GM13976 (cell line): ENCODE data around the gene ISG15.

Experiments
- DNase-seq: peaks from one replicate; pipeline ENCODE4 v3.0.0; 2012; ENCODE audit warnings: low spot score
- in situ Hi-C: fragments of 300-500 bp; cut with MboI; formaldehyde crosslinking; loops from one replicate; pipeline ENCODE4 v1.12.0; 2022; ENCODE audit warnings: low sequenced_read_pairs, mixed read lengths, inconsistent platforms; ENCODE audit not compliant: unreplicated experiment
- TF ChIP-seq, protein P1 (sequence below): IDR thresholded peaks from 2 replicates; pipeline ENCODE4 v1.5.1; 2012; ENCODE audit warnings: borderline replicate concordance, mild to moderate bottlenecking; ENCODE audit not compliant: insufficient read depth; ENCODE audit errors: extremely low read depth, missing control alignments, control extremely low read depth

Gene ISG15

DNA sequence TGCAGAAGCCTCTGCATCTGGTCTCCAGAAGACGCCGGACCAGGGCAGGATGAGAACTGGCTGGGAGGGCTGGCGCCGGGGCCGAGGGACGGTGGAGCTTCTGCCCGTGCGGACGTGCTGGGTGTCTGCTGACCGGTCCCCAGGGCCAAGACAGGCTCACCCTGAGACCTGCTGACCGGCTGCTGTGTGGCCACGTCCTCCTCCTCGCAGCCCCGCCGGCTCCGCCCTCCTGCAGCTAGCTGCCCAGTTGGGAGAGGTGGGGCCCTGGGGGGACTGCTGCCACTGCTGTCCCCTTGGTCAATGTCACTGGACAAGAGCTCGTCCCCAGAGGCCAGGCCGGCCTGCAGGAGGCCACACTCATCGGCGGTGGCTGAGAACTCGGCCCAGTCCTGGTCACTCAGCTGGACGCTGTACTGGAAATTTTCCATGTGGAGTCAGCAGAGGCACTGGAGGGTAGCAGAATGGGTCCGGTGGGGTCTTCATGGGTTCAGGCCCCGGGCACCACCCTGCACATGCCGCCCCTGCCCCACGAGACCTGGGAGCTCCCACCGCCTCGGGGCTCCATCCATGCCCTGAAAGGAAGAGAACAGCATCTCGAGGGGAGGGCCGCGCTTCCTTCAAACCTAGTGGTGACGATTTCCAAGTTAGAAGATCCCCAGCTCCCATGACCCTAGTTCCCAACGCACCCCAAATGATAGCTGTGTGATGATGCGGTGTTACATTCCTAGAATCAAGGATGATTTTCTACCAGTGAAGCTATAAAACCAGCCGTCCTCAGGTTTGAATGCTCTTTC is 32.5 kb upstream of the ISG15 start:
- no peak for DNase-seq
- TF ChIP-seq, protein P1, sequence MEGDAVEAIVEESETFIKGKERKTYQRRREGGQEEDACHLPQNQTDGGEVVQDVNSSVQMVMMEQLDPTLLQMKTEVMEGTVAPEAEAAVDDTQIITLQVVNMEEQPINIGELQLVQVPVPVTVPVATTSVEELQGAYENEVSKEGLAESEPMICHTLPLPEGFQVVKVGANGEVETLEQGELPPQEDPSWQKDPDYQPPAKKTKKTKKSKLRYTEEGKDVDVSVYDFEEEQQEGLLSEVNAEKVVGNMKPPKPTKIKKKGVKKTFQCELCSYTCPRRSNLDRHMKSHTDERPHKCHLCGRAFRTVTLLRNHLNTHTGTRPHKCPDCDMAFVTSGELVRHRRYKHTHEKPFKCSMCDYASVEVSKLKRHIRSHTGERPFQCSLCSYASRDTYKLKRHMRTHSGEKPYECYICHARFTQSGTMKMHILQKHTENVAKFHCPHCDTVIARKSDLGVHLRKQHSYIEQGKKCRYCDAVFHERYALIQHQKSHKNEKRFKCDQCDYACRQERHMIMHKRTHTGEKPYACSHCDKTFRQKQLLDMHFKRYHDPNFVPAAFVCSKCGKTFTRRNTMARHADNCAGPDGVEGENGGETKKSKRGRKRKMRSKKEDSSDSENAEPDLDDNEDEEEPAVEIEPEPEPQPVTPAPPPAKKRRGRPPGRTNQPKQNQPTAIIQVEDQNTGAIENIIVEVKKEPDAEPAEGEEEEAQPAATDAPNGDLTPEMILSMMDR = no peak
- in situ Hi-C loops = no loop called here

DNA sequence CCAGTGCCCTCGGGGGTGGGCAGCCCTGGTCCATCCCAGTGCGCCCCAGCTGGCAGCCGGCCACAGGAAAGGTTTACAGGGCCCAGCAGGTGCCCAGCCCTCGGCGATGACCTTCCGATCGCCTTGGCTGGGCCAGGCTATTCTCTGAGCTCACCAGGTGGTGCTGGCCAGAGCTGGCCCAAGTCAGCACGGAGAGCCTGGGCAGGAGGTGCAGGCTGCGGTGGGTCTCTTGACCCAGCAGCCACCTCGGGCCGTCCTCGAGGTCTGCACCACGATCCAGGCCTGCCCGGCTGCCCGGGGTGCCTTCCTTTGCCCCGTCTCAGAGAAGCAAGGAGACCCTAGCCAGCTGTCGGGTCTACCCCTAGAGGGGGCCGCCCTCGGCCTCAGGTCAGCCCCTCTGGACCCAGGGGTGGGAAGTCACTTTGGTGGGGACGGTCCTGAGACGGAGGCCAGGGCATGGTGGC is 31.8 kb upstream of the ISG15 start:
- in situ Hi-C loops = no loop called here
- TF ChIP-seq, protein P1 = no peak
- no peak for DNase-seq

DNA sequence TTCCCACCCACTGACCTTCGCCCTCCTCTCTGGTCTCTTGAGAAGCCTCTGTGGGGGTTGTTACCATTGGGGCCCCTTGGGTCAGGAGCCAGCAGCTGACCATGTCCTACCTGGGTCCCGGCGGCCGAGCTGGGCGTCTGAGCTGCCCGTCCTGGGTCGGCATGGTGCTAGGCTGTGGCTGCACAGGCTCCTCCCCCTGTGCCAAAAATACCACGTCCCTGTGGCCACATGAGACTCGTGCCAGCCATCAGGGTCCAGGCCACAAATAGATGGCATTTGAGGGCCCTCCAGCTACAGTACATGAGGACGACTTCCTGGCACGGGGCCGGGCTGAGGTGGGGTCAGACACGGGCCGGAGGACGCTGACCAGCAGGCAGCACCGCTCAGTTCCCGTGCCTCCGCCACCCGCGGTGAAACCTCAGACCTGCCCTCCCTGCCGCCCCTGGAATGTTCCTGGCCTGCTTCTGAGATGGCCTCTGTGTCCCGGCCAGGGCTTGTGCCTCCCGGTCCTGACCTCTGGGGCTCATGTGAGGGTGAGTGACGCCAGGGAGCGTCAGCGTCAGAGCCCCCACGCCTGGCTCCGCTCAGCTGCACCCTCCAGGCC is 31.2 kb upstream of the ISG15 start, which contains the start of gene PERM1:
Gene PERM1, minus strand, starts transcription at position 139 of the 604 bp plus-strand sequence. CDS start 1,064 bp downstream, outside the sequence.
- in situ Hi-C loops = no loop called here
- TF ChIP-seq, protein P1 = no peak
- DNase-seq = no peak

DNA sequence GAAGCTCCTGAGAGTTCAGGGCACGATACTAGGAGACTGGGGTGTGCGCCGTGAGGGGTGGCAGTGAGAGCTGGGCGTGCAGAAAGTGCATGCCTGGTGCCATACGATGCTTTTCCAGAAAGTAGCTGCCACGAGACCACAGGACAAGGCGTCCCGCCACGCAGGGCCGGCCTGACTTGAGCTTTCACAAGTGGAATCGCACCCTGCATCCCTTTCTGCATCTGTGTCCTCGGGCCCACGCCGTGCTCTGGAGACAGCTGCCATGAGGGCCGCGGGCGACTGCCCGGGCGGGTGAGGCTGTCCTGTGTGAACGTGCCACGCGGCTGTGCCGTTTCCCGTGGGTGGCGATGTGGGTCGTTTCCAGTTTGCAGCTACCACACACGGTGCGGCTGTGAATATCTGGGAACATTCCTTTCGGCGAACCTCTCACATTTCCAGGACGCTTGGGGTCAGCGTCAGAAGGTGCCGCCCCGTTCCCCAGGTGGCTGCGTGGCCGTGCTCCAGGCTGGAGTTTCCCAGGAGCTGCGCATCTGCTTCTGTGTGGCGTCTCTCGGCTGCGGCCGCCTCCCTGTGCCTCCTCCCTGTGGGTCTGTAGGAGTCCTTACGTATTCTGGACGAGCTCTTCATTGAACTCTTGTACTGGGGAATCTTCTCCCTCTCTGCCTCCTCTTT is 30.4 kb upstream of the ISG15 start:
- in situ Hi-C loops = no loop called here
- TF ChIP-seq, protein P1 = no peak
- no peak for DNase-seq

DNA sequence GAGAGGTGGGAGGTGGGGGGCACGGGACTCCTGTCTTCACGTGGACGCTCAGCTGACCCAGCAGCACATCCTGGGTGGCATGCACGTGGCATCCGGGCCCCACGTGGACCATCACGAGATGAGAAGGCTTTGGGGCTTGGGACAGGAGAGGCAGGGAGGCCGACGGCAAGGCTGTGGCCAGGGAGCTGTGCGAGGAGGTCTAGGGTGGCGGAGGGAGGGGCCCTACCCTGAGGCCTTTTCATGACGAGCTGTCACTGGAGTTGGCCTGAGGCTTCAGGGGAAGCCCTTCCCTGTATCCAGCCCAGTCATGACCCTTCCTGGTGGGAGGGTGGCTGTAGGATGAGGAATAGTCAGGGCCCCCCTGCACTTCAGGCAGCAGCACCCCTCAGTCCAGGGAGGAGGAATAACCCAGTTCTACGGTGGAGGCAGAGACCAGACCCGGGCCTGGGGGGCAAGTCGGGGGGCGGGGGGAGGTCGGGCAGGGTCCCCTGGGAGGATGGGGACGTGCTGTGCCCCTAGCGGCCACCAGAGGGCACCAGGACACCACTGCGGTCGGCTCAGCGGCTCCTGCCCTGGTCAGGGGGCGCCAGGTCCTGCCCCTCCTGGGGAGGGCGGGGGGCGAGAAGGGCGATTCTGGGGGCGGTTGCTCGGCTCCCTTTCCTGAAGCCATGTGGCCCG is 29.4 kb upstream of the ISG15 start:
- in situ Hi-C loops = no loop called here
- TF ChIP-seq, protein P1 = peak; percentile 95
- DNase-seq = peak; percentile 89

DNA sequence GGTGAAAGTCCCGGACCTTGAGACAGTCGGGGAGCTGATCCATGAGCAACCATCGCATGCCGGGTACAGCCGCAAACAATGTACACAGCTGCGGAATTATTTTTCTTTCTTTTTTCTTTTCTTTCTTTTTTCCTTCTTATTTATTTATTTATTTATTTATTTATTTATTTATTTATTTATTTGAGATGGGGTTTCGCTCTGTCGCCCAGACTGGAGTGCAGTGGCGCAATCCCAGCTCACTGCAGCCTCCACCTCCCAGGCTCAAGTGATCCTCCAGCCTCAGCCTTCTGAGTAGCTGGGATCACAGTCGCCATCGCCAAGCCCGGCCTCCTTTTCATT is 28.9 kb upstream of the ISG15 start:
- TF ChIP-seq, protein P1 = no peak
- DNase-seq = no peak
- in situ Hi-C loops = no loop called here
